ENCODE data around the gene MORN4.

Gene MORN4

DNA sequence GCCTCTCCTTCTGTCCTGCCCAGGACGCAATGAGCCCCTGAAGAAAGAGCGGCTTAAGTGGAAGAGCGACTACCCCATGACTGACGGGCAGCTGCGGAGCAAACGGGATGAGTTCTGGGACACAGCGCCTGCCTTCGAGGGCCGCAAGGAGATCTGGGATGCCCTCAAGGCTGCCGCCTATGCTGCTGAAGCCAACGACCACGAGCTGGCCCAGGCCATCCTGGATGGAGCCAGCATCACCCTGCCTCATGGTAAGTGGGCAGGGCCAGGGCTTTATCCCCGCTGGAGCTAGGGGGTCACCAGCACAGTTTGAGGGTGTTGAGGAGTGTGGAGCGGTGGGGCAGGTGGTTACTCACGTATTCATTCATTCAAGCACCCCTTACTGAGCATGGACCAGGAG is 65.4 kb downstream of the MORN4 start:
- no peak overlapping the region for H3K4me3 ChIP-seq (ENCODE audit: low read length)
- TF ChIP-seq, protein P1, sequence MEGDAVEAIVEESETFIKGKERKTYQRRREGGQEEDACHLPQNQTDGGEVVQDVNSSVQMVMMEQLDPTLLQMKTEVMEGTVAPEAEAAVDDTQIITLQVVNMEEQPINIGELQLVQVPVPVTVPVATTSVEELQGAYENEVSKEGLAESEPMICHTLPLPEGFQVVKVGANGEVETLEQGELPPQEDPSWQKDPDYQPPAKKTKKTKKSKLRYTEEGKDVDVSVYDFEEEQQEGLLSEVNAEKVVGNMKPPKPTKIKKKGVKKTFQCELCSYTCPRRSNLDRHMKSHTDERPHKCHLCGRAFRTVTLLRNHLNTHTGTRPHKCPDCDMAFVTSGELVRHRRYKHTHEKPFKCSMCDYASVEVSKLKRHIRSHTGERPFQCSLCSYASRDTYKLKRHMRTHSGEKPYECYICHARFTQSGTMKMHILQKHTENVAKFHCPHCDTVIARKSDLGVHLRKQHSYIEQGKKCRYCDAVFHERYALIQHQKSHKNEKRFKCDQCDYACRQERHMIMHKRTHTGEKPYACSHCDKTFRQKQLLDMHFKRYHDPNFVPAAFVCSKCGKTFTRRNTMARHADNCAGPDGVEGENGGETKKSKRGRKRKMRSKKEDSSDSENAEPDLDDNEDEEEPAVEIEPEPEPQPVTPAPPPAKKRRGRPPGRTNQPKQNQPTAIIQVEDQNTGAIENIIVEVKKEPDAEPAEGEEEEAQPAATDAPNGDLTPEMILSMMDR (IDR thresholded peaks at IDR 0.05; ENCODE audit: insufficient read depth, low read depth, low read length, missing control alignments): no peak
- no peak for DNase-seq (ENCODE audit: low read depth)

DNA sequence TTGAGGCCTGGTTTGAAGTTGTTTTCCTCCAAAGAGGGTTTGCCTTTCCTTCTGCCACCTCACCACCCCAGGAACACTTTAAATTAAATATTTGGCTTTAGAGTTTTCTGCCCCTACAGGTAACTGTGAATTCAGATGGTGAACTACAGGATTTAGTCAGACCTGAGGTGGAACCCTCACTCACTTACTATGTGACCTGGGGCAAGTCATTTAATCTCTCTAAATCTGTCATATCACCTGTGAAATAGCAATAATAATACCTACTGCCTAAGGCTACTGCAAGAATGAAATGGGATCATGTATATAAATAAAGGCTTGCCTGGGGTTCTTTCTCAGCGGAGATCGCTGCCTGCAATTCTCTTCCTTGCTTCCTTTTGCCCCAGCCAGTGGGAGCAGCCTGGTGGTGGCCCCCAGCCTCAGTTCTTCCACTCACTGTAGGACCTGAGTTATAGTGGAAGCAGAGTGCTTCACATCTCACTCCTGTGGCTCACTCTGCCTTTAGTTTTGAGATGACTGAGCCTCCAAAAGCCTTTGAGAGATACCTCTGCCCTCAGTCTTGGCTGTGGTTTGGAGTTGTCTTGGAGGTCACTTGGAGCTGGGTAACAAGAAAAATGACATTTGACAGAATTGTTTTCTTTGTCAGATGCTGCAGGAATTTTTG is 66.8 kb downstream of the MORN4 start:
- TF ChIP-seq, protein P1 (IDR thresholded peaks at IDR 0.05; ENCODE audit: insufficient read depth, low read depth, low read length, missing control alignments): no peak
- H3K4me3 ChIP-seq (ENCODE audit: low read length): no peak overlapping the region
- peak; percentile 22 for DNase-seq (ENCODE audit: low read depth)

DNA sequence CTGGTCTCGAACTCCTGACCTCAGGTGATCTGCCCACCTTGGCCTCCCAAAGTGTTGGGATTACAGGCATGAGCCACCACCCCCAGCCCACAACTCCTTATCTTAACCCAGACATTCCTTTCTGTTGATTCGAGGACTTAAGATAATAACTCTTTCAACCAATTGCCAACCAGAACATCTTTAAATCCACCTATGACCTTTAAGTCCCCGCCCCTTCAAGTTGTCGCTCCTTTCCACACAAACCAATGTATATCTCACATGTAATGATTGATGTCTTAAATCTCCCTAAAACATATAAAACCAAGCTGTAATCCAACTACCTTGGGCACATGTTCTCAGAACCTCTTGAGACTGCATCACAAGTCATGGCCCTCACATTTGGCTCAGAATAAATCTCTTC is 68.5 kb downstream of the MORN4 start:
- no peak for DNase-seq (ENCODE audit: low read depth)
- TF ChIP-seq, protein P1 (IDR thresholded peaks at IDR 0.05; ENCODE audit: insufficient read depth, low read depth, low read length, missing control alignments): no peak
- H3K4me3 ChIP-seq (ENCODE audit: low read length): no peak overlapping the region
